Medulla oblongata (tissue), 1 donor: Measurements from ENCODE around the gene SYNE2.
"Not testable (repeated sequence)": the region's sequence is repeated elsewhere in the genome, so short reads cannot be mapped to it uniquely, and the experiment has no call there.

Experiments used
- DNase-seq: peaks from one replicate; pipeline ENCODE4 v3.0.0-alpha.2; 2015; ENCODE audit errors: extremely low spot score

SYNE2 gene

GRCh38 chr14:63852817-63853731 is at the start of gene SYNE2:
Gene SYNE2 (plus strand): TSS chr14:63853004. CDS start chr14:63909149, 56,145 bp downstream.
- peak; percentile 52 for DNase-seq

GRCh38 chr14:63803221-63803791 is 49.5 kb upstream of the SYNE2 start:
- DNase-seq, result not testable (repeated sequence)

DNA sequence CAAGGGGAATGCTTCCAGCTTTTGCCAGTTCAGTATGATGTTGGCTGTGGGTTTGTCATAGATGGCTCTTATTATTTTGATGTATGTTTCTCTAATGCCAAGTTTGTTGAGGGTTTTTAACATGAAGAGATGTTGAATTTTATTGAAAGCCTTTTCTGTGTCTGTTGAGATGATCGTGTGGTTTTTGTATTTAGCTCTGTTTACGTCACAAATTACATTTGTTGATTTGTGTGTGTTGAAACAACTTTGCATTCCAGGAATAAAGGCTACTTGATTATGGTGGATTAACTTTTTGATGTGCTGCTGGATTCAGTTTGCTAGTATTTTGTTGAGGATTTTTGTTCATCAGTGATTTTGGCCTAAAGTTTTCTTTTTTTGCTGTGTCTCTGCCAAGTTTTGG is 46.7 kb upstream of the SYNE2 start:
- DNase-seq, result not testable (repeated sequence)

DNA sequence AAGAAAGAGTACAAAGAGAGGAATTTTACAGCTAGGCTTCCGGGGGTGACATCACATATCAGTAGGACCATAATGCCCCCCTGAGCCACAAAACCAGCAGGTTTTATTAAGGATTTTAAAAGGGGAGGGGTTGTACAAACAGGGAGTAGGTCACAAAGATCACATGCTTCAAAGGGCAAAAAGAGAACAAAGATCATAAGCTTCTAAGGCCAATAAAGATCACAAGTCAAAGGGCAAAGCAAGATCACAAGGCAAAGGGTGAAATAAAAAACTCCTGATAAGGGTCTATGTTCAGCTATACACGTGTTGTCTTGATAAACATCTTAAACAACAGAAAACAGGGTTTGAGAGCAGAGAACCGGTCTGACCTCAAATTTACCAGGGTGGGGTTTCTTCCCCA is 41.1 kb upstream of the SYNE2 start:
- DNase-seq, result not testable (repeated sequence)

- no peak for DNase-seq
Measured at GRCh38 chr14:63833728-63834127, 19.1 kb upstream of the SYNE2 start.

GRCh38 chr14:63840981-63841380 is 11.8 kb upstream of the SYNE2 start:
- DNase-seq, result no peak

GRCh38 chr14:63843796-63844195 is 9.0 kb upstream of the SYNE2 start:
- no peak for DNase-seq

DNA sequence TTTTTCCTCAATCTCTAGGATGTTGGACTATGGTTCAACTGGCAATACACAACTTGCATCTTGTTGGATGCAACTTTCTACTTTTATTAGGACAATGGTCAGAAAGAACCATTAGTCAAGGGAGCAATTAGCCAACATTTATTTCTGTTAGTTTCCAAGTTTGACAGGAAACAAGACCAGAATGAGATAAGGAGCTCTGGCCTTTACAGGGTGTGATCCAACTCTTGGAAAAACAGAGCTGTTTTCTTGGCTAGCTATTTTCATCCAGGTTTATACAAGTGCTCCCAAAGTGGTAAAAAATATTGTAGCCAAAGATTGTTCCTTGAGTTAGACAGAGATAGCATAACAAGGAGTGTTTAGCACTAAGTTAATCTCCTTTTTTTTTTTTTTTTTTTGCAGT is 3.9 kb upstream of the SYNE2 start:
- DNase-seq, result no peak

DNA sequence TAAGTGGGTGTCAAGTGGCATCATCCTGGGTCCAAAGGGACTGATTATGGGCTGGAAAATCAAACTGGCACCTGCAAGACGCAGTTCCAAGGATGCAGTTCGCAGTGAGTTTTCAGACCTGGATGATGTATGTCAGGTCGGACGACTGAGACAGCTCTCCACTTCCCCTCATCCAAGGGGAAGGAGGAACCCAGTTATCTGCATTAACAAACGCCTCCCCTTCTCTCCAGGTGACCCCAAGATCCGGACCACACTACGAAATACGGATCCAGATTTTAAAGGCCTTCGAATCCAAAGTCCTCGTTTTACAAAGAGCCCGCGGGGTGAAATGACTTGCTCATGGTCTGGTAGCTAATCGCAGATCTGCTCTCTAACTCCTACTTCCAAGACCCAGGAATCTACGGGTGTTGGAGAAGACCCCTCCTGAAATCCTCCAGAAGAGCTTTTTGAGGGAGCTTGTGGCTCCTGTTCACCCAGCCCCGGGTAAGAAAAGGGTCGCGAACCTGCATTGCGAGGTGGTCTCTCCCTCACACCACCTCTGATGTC is 460 bp upstream of the SYNE2 start:
- DNase-seq, result no peak

- no peak for DNase-seq
Measured at GRCh38 chr14:63853831-63854293, 1.1 kb downstream of the SYNE2 start.

DNA sequence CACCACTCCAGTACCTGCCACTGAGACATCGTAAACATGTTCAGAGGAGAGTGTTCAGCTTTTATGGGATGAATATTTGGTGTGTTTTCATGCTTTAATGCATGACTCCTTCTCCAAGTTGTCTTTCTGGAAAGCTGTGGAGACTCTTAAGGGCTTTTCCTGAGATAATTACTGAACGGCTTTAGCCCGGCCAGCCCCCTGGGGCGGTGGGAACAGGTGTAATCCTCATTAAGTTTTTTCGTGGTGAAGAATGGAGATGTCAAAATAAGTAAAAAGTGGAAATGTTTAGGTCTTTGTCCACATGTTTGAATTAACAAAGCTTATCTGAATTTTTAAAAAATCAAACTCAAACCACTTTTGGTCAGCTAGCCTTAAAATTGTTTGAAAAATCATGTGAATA is 1.5 kb downstream of the SYNE2 start:
- no peak for DNase-seq

DNA sequence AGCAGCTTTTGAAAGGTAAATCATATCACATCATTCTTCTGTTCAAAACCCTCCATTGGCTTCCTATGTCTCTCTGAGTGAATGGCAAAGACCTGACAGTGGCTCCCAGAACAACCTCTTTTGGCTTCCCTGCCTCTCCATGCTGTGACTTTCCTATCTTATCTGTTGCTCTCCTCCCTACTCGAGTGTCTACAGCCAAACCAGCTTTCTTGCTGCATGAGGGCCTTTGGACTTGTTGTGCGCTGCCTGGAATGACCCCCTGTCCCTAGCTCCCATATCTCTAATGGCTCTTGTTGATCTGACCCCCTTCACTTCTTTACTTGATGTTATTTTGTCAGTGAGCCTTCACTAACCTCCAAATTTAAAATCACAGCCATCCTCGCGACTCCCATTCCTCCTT is 2.5 kb downstream of the SYNE2 start:
- DNase-seq, result no peak

DNA sequence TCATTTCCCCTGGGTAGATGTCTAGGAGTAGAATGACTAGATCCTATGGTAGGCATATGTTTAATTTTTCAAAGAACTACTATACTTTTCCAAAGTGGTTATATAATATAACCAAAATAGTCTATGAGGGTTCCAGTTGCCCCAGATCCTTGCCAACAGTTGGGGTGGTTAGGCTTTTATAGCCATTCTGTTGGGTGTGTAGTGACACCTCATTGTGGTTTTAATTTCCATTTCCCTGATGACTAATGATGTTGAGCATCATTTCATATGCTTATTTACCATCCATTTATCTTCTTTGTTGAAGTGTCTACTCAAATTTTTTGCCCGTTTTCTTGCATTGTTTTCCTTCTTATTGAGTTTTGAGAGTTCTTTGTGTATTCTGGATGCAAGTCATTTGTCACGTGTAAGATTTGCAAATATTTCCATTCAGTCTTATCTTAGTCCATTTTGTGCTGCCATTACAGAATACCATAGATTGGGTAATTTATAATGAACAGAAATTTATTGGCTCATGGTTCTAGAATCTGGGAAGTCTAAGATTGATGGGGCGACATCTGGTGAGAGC is 4.7 kb downstream of the SYNE2 start:
- DNase-seq, result no peak

GRCh38 chr14:63860146-63860545 is 7.3 kb downstream of the SYNE2 start:
- no peak for DNase-seq

DNA sequence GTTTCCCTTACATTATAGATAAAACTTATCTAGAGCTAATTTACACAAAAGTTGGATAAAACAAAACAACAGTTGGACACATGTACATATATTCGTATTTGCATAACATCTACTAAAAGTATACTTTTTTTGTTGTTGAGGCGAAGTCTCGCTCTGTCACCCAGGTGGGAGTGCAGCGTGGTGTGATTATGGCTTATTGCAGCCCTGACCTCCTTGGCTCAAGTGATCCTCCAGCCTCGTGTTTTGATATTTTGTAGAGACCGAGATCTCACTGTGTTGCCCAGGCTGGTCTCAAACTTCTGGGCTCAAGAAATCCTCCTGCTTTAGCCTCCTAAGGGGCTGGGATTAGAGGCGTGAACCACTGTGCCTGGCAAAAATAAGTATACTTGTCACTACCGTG is 9.4 kb downstream of the SYNE2 start:
- DNase-seq, result no peak

DNA sequence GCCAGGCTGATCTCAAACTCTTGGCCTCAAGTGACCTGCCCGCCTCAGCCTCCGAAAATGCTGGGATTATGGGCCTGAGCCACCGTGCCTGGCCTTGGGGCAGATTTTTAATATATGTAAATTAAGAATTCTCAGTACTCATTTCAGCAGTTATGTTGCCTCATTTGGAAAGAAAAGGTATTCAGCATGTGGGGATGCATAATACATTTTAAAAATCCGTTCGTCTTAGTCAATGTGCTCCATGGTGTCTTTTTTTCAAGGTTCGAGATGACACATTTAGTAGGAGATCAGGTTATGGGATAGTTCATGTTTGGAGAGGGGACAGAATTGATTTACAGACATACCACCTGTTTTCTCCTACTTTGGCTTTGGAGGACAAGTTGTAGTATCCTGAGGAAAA is 10.2 kb downstream of the SYNE2 start:
- no peak for DNase-seq

- not testable (repeated sequence) for DNase-seq
Measured at GRCh38 chr14:63864775-63865174, 12.0 kb downstream of the SYNE2 start.

- no peak for DNase-seq
Measured at GRCh38 chr14:63867933-63868921, 15.4 kb downstream of the SYNE2 start.

DNA sequence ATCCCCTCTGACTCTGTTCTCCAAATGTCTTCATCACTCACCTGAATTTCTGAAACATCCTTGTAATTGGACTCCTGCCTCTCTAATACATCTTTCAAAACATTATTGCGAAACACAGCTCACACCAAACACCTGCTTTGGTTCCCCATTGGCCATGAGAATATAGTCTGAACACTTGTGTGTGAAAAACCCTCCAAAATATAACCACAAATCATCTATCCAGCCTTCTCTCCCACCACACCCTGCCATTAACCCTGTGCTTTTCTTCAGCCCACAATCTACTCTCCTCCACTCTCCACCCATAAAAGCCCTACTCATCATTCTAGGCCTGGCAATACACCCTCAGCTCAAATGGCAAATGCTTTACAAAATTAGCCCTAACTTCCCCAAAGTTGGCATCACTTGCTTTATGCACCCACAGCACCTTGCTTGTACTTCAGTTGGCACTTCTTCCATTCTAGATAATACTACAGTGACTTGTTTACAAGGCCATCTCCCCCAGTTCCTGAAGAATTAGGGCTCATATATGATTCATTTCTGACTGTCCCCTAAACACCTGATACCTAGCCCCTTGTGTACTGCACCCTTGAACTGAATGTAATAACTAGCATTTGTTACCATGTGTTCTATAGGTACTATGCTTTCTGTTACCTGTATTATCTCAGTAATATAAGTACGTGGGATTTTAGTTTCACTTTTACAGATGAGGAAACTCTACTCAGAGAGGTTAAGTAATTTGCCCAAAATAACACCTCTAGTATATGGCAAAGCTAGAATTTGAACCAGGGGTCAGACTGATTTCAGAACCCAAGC is 17.3 kb downstream of the SYNE2 start:
- not testable (repeated sequence) for DNase-seq

DNA sequence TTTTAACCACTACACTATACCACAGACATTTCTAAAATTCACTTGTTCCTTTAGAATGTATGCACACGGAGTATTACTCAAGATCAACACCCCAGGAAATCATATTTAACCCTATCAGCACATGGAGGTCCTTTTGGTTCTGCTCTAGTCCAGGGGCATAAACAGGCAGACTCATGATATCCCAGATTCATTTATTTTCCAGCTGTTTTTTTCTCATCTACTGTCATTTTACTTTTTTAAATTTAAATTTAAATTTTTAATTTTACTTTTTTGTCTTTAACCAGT is 17.9 kb downstream of the SYNE2 start:
- DNase-seq, result not testable (repeated sequence)

DNA sequence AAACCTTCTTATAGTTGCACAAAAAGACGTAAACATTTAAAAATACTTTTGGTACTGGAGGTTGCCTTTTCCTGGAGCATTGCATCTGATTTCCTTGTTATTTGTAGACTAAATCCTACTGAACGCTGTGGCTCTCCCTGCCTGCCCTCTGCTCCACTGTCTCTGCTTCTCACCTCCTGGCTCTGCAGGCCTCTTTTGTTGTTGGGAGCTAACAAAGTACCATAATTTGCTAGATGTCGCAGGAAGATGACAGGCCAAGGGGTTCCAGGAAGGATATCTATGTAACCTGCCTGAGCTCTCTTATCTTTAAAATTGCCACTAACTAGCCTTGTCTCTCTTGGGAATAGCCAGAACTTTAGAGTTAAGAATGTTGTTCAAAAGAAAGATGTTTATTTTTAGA is 21.4 kb downstream of the SYNE2 start:
- DNase-seq, result no peak
